ENCODE measurements around the gene DNER.

GRCh38 chr2:229629039-229629438 lies 85.3 kb downstream of the DNER start:
- TF ChIP-seq ZNF274 (IDR thresholded peaks at IDR 0.05; ENCODE audit: low read depth, low read length) (no peak), YY1 (IDR thresholded peaks at IDR 0.05; ENCODE audit: insufficient read depth, insufficient read length) (no peak)
